ENCODE measurements around the gene NPFF.

GRCh38 chr12:53506450-53506785 is 866 bp downstream of the NPFF start:
- TF ChIP-seq NFE2L1 (CRISPR knock-in tag; IDR thresholded peaks at IDR 0.05) (no peak), SP1 (CRISPR knock-in tag; conservative IDR thresholded peaks at IDR 0.05) (no peak), ELF4 (CRISPR knock-in tag; IDR thresholded peaks at IDR 0.05; ENCODE audit: low read depth) (no peak), CBFB (CRISPR knock-in tag; IDR thresholded peaks at IDR 0.05; ENCODE audit: low read depth) (no peak), HMGXB4 (CRISPR knock-in tag; IDR thresholded peaks at IDR 0.05) (no peak), E2F1 (CRISPR knock-in tag; IDR thresholded peaks at IDR 0.05) (no peak), CREM (CRISPR knock-in tag; IDR thresholded peaks at IDR 0.05) (no peak), TEAD1 (CRISPR knock-in tag; IDR thresholded peaks at IDR 0.05) (no peak), TEAD4 (CRISPR knock-in tag; IDR thresholded peaks at IDR 0.05) (no peak), ZNF232 (CRISPR knock-in tag; IDR thresholded peaks at IDR 0.05) (no peak)
- TF ChIP-seq, protein P1, sequence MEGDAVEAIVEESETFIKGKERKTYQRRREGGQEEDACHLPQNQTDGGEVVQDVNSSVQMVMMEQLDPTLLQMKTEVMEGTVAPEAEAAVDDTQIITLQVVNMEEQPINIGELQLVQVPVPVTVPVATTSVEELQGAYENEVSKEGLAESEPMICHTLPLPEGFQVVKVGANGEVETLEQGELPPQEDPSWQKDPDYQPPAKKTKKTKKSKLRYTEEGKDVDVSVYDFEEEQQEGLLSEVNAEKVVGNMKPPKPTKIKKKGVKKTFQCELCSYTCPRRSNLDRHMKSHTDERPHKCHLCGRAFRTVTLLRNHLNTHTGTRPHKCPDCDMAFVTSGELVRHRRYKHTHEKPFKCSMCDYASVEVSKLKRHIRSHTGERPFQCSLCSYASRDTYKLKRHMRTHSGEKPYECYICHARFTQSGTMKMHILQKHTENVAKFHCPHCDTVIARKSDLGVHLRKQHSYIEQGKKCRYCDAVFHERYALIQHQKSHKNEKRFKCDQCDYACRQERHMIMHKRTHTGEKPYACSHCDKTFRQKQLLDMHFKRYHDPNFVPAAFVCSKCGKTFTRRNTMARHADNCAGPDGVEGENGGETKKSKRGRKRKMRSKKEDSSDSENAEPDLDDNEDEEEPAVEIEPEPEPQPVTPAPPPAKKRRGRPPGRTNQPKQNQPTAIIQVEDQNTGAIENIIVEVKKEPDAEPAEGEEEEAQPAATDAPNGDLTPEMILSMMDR (IDR thresholded peaks at IDR 0.05), result no peak
- TF ChIP-seq, protein P2, sequence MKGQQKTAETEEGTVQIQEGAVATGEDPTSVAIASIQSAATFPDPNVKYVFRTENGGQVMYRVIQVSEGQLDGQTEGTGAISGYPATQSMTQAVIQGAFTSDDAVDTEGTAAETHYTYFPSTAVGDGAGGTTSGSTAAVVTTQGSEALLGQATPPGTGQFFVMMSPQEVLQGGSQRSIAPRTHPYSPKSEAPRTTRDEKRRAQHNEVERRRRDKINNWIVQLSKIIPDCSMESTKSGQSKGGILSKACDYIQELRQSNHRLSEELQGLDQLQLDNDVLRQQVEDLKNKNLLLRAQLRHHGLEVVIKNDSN (CRISPR knock-in tag; IDR thresholded peaks at IDR 0.05), result no peak
- TF ChIP-seq, protein P3, sequence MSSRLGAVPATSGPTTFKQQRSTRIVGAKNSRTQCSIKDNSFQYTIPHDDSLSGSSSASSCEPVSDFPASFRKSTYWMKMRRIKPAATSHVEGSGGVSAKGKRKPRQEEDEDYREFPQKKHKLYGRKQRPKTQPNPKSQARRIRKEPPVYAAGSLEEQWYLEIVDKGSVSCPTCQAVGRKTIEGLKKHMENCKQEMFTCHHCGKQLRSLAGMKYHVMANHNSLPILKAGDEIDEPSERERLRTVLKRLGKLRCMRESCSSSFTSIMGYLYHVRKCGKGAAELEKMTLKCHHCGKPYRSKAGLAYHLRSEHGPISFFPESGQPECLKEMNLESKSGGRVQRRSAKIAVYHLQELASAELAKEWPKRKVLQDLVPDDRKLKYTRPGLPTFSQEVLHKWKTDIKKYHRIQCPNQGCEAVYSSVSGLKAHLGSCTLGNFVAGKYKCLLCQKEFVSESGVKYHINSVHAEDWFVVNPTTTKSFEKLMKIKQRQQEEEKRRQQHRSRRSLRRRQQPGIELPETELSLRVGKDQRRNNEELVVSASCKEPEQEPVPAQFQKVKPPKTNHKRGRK (CRISPR knock-in tag; IDR thresholded peaks at IDR 0.05; ENCODE audit: borderline replicate concordance), result no peak
